HepG2 (cell line): Measurements from ENCODE around the gene HOXA10. TPM values are rescaled to one million over a fixed set of nuclear protein-coding genes. Genes with fewer than 3 reads are reported as not detected.

Source experiments
- POLR2AphosphoS5 ChIP-seq: IDR thresholded peaks from 2 replicates; pipeline ENCODE4 v1.6.1; 2012; ENCODE audit warnings: low read depth, low read length
- ZNF530 ChIP-seq: sonication (generic); formaldehyde crosslinking; IDR thresholded peaks from 2 replicates; pipeline ENCODE4 v1.5.0; 2020; ENCODE audit warnings: low read depth, mild to moderate bottlenecking, missing genetic modification reagents
- ZNF562 ChIP-seq: sonication (generic); formaldehyde crosslinking; IDR thresholded peaks from 2 replicates; pipeline ENCODE4 v1.8.0; 2022; ENCODE audit warnings: missing genetic modification reagents, borderline replicate concordance
- ZNF83 ChIP-seq: sonication (generic); formaldehyde crosslinking; IDR thresholded peaks from 2 replicates; pipeline ENCODE4 v1.4.0; 2020; ENCODE audit warnings: missing genetic modification reagents, mild to moderate bottlenecking, borderline replicate concordance
- polyA plus RNA-seq, 8 experiments: library from polyadenylated mRNA; depleted of rRNA in 3 of 8; stranded (reverse) in 7 of 8; unstranded in 1 of 8; fragments of >200 nt; fragmentation: Illumina TruSeq in 4 of 8; extraction: Trizol in 4 of 8; gene quantifications; 2 replicates each; pipeline versions ENCODE4 v1.2.1 to v1.2.3, GENCODE V29; 2011 to 2016; ENCODE audit warnings: low read depth in 4 of 8, missing spikeins in 1 of 8, mixed read lengths in 1 of 8; ENCODE audit not compliant: insufficient read depth in 1 of 8
- total RNA-seq, 5 experiments: library from RNA; depleted of rRNA; stranded (reverse); fragments of >200 nt; fragmentation: Illumina TruSeq; extraction: Trizol; gene quantifications; 2 replicates each; pipeline ENCODE4 v1.2.3, GENCODE V29; 2016; ENCODE audit warnings: low read depth in 1 of 5
- TF ChIP-seq, protein P1 (sequence below): sonication (generic); formaldehyde crosslinking; IDR thresholded peaks from 2 replicates; pipeline ENCODE4; 2020; ENCODE audit warnings: missing genetic modification reagents, mild to moderate bottlenecking, borderline replicate concordance
- TF ChIP-seq, protein P2 (sequence below): IDR thresholded peaks from 2 replicates; pipeline ENCODE4 v1.6.1; 2012; ENCODE audit warnings: inconsistent platforms
- TF ChIP-seq, protein P3 (sequence below): sonication (generic); formaldehyde crosslinking; IDR thresholded peaks from 2 replicates; pipeline ENCODE4 v1.5.1; 2020; ENCODE audit warnings: mild to moderate bottlenecking, missing genetic modification reagents, moderate library complexity

HOXA10 gene
- total and polyA plus RNA-seq, 2 of the 13 experiments (the other 11 are each of a cell fraction or from before 2014, with no cell fraction given), result not detected

DNA sequence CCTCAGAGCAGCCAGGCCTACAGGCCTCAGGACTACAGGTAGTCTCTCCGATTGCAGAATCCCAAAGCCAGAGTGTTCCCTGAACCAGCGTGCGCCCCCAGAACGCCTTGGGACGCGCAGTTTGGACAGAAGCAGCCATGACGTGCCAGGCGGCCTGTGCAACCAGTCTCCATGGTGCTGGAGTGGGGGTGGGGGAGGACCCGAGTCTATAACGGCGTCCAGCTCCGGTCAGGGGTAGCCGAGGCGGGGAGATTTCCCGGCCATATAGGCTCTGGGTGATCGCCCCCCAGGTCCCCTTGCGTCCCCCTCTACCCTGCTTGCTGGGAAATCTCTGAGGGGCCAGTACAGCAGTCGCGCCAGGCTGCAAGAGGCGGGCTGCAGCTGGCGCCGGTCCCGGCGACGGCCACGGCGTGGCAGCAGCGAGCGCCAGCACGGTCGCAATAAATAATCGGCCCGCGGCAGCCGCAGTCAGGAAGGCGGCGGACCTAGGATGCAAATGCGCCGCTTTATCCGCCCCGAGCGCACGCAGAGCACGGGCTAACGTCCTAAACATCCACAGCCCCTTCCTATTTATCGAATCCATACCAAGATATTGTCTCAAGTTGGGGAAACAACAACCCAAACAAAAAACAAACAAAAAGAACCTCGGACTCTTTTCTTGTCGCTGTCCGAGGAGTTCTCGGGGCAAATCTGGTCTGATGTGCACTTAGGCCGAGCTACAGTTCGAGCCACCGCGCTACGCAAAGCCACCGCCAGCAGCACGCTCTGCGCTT, 23.4 kb downstream of the HOXA10 start (continued):
- TF ChIP-seq ZNF83 (CRISPR knock-in tag), result 0 out of 2 replicates have a peak, but pooled peaks have one; percentile 20
- TF ChIP-seq ZNF562 (CRISPR knock-in tag), result no peak
- TF ChIP-seq, protein P1, sequence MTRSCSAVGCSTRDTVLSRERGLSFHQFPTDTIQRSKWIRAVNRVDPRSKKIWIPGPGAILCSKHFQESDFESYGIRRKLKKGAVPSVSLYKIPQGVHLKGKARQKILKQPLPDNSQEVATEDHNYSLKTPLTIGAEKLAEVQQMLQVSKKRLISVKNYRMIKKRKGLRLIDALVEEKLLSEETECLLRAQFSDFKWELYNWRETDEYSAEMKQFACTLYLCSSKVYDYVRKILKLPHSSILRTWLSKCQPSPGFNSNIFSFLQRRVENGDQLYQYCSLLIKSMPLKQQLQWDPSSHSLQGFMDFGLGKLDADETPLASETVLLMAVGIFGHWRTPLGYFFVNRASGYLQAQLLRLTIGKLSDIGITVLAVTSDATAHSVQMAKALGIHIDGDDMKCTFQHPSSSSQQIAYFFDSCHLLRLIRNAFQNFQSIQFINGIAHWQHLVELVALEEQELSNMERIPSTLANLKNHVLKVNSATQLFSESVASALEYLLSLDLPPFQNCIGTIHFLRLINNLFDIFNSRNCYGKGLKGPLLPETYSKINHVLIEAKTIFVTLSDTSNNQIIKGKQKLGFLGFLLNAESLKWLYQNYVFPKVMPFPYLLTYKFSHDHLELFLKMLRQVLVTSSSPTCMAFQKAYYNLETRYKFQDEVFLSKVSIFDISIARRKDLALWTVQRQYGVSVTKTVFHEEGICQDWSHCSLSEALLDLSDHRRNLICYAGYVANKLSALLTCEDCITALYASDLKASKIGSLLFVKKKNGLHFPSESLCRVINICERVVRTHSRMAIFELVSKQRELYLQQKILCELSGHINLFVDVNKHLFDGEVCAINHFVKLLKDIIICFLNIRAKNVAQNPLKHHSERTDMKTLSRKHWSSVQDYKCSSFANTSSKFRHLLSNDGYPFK, result 0 out of 2 replicates have a peak, but pooled peaks have one; percentile 23
- no peak for TF ChIP-seq ZNF530 (CRISPR knock-in tag)
- TF ChIP-seq, protein P2, sequence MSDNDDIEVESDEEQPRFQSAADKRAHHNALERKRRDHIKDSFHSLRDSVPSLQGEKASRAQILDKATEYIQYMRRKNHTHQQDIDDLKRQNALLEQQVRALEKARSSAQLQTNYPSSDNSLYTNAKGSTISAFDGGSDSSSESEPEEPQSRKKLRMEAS, result peak; percentile 48; the same call in 1 of the 2 replicates
- TF ChIP-seq, protein P3, sequence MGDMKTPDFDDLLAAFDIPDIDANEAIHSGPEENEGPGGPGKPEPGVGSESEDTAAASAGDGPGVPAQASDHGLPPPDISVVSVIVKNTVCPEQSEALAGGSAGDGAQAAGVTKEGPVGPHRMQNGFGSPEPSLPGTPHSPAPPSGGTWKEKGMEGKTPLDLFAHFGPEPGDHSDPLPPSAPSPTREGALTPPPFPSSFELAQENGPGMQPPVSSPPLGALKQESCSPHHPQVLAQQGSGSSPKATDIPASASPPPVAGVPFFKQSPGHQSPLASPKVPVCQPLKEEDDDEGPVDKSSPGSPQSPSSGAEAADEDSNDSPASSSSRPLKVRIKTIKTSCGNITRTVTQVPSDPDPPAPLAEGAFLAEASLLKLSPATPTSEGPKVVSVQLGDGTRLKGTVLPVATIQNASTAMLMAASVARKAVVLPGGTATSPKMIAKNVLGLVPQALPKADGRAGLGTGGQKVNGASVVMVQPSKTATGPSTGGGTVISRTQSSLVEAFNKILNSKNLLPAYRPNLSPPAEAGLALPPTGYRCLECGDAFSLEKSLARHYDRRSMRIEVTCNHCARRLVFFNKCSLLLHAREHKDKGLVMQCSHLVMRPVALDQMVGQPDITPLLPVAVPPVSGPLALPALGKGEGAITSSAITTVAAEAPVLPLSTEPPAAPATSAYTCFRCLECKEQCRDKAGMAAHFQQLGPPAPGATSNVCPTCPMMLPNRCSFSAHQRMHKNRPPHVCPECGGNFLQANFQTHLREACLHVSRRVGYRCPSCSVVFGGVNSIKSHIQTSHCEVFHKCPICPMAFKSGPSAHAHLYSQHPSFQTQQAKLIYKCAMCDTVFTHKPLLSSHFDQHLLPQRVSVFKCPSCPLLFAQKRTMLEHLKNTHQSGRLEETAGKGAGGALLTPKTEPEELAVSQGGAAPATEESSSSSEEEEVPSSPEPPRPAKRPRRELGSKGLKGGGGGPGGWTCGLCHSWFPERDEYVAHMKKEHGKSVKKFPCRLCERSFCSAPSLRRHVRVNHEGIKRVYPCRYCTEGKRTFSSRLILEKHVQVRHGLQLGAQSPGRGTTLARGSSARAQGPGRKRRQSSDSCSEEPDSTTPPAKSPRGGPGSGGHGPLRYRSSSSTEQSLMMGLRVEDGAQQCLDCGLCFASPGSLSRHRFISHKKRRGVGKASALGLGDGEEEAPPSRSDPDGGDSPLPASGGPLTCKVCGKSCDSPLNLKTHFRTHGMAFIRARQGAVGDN (CRISPR knock-in tag), result peak; percentile 90
- TF ChIP-seq POLR2AphosphoS5, result 0 out of 2 replicates have a peak, but pooled peaks have one; percentile 16
